Adrenal gland (tissue), 5 donors: ENCODE data around the gene PPIL4.

Experiments used
- CTCF ChIP-seq, 6 experiments: fragments of 450-650 bp in 4 of 6; fragments of 200-600 bp in 2 of 6; sonication (generic) in 1 of 6; IDR thresholded peaks; 1 replicate in 5 of 6; 2 replicates in 1 of 6; pipeline versions ENCODE4 v1.5.1 to v1.8.0; 2016 to 2021; ENCODE audit warnings: antibody characterized with exemption in 6 of 6, mild to moderate bottlenecking in 2 of 6, moderate library complexity in 1 of 6
- POLR2A ChIP-seq, 2 donors: fragments of 450-650 bp; IDR thresholded peaks; one replicate each; pipeline ENCODE4 v1.6.1; 2017; ENCODE audit warnings: antibody characterized with exemption in 2 of 2, mild to moderate bottlenecking in 2 of 2, moderate library complexity in 1 of 2
- donor health status: DM: no; HTN: no; CAD: no.

DNA sequence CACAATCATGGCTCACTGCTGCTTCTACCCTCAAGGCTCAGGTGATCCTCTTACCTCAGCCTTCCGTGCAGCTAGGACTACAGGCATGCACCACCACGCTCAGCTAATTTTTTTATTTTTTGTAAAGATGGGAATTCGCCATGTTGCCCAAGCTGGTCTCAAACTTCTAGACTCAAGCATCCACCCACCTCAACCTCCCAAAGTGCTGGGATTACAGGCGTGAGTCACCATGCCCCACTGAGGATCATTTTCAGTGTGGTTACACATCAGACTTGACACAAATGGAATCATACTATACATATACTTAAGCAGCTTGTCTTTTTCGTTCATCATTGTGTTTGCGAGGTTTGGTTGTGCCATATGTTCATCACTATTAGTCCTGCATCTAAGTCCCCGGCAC is 87.6 kb downstream of the PPIL4 start:
- TF ChIP-seq CTCF (IDR thresholded peaks at IDR 0.05): no peak
- TF ChIP-seq POLR2A (IDR thresholded peaks at IDR 0.05): no peak
